NCI-H2081 treated with DMSO at 0.1 percent for 48 hours (cell line): ENCODE data around the gene GSTM5.
"Not testable (repeated sequence)": the region's sequence is repeated elsewhere in the genome, so short reads cannot be mapped to it uniquely, and the experiment has no call there.

Source experiments
- DNase-seq: peaks from one replicate; lab custom pipeline; 2025; lab: John Stamatoyannopoulos, UW

The GSTM5 gene

GRCh38 chr1:109761227-109762038 is 49.4 kb downstream of the GSTM5 start:
- DNase-seq, result no peak

GRCh38 chr1:109762039-109762585 is 50.1 kb downstream of the GSTM5 start:
- DNase-seq, result no peak

- no peak for DNase-seq
Measured at GRCh38 chr1:109762821-109763645, 51.0 kb downstream of the GSTM5 start.

- no peak for DNase-seq
Measured at GRCh38 chr1:109763646-109764415, 51.8 kb downstream of the GSTM5 start, which contains the start of gene EPS8L3. Gene EPS8L3, minus strand, starts transcription at chr1:109763923. Its CDS starts 2,174 bp downstream, at chr1:109761749.

- DNase-seq, result no peak
Measured at GRCh38 chr1:109764561-109765482, 52.8 kb downstream of the GSTM5 start.

GRCh38 chr1:109765483-109765815 is 53.4 kb downstream of the GSTM5 start:
- DNase-seq, result no peak

- no peak for DNase-seq
Measured at GRCh38 chr1:109765896-109766615, 54.0 kb downstream of the GSTM5 start.

- not testable (repeated sequence) for DNase-seq
Measured at GRCh38 chr1:109766991-109767636, 55.1 kb downstream of the GSTM5 start.
